A549 (cell line): Measurements from ENCODE around the gene TAGAP. TPM values are rescaled to one million over a fixed set of nuclear protein-coding genes. Genes with fewer than 3 reads are reported as not detected.

ENCODE experiments used
- ATAC-seq, 2 experiments: fragments of 200-7000 bp in 1 of 2; fragments of >200 bp in 1 of 2; cut with Nextera tagmentation in 1 of 2; cut with Tn5 transposase in 1 of 2; 3 replicates each; pipeline versions ENCODE4 v1.8.0 to v1.9.1; 2018 to 2020; ENCODE audit warnings: mild to moderate bottlenecking in 1 of 2, moderate library complexity in 1 of 2
- CTCF ChIA-PET: fragments of 300-600 bp; sonication (Branson Sonifier 250); formaldehyde crosslinking; extraction: SDS; loops from one replicate; lab custom pipeline; 2021; ENCODE audit warnings: antibody characterized with exemption, inconsistent platforms; lab: Yijun Ruan, JAX
- POLR2A ChIA-PET: fragments of 350-600 bp; formaldehyde crosslinking; extraction: SDS; loops from one replicate; lab custom pipeline; 2021; ENCODE audit warnings: antibody characterized with exemption, inconsistent platforms; lab: Yijun Ruan, JAX
- DNase-seq, 2 experiments: peaks; one replicate each; pipeline versions ENCODE4 v3.0.0 to v3.0.0-alpha.2; 2011 to 2016; ENCODE audit warnings: low read depth in 1 of 2, low spot score in 1 of 2
- FAIRE-seq: peaks from 2 replicates; lab custom pipeline; 2011; peaks lifted over from hg19 to GRCh38; lab: Jason Lieb, UNC
- H3K27ac ChIP-seq, 2 experiments: fragments of >200 bp; sonication (Bioruptor Twin); formaldehyde crosslinking; 3 replicates each; pipeline ENCODE4 v1.5.1; 2016 to 2017
- H3K4me1 ChIP-seq: fragments of >200 bp; sonication (Bioruptor Twin); formaldehyde crosslinking; 3 replicates; pipeline ENCODE4 v1.6.1; 2016
- H3K4me2 ChIP-seq: fragments of >200 bp; sonication (Bioruptor Twin); formaldehyde crosslinking; 3 replicates; pipeline ENCODE4 v1.6.1; 2016
- H3K4me3 ChIP-seq: fragments of >200 bp; sonication (Bioruptor Twin); formaldehyde crosslinking; 3 replicates; pipeline ENCODE4 v1.5.1; 2016
- H3K9me3 ChIP-seq: fragments of >200 bp; sonication (Bioruptor Twin); formaldehyde crosslinking; 3 replicates; pipeline ENCODE4 v1.6.1; 2016
- CBX8 ChIP-seq: fragments of 200-600 bp; sonication (generic); IDR thresholded peaks from 2 replicates; pipeline ENCODE4 v1.6.1; 2016
- CEBPB ChIP-seq, 2 experiments: fragments of >200 bp in 1 of 2; sonication (Bioruptor Twin) in 1 of 2; formaldehyde crosslinking in 1 of 2; IDR thresholded peaks; 2 replicates each; pipeline ENCODE4 v1.6.1; 2012 to 2016
- CTCF ChIP-seq: fragments of >200 bp; sonication (Bioruptor Twin); formaldehyde crosslinking; IDR thresholded peaks from 3 replicates; pipeline ENCODE4 v1.5.1; 2016
- EP300 ChIP-seq, 2 experiments: fragments of >200 bp; sonication (Bioruptor Twin); formaldehyde crosslinking; IDR thresholded peaks; 2 replicates in 1 of 2; 3 replicates in 1 of 2; pipeline ENCODE4 v1.6.1; 2016 to 2017
- ESRRA ChIP-seq: fragments of 150-350 bp; IDR thresholded peaks from 2 replicates; pipeline ENCODE4 v1.6.1; 2014; ENCODE audit warnings: mild to moderate bottlenecking, low read length, borderline replicate concordance
- FOXS1 ChIP-seq: fragments of 250-450 bp; sonication (Bioruptor Pico); IDR thresholded peaks from 2 replicates; pipeline ENCODE4 v1.5.0; 2020; ENCODE audit warnings: mild to moderate bottlenecking, moderate library complexity
- GATA3 ChIP-seq: IDR thresholded peaks from 2 replicates; pipeline ENCODE4 v1.6.1; 2012; ENCODE audit warnings: borderline replicate concordance
- HDAC2 ChIP-seq: fragments of 200-600 bp; sonication (generic); IDR thresholded peaks from 2 replicates; pipeline ENCODE4 v1.6.1; 2016
- HES2 ChIP-seq: fragments of >200 bp; sonication (Bioruptor Twin); formaldehyde crosslinking; IDR thresholded peaks from 2 replicates; pipeline ENCODE4 v1.6.1; 2016
- HEYL ChIP-seq: fragments of 250-450 bp; sonication (Bioruptor Pico); IDR thresholded peaks from 2 replicates; pipeline ENCODE4 v1.8.0; 2021; ENCODE audit warnings: mild to moderate bottlenecking, moderate library complexity
- HOXB5 ChIP-seq: fragments of 250-450 bp; sonication (Bioruptor Pico); IDR thresholded peaks from 2 replicates; pipeline ENCODE4 v1.5.0; 2020; ENCODE audit warnings: mild to moderate bottlenecking, moderate library complexity
- JUN ChIP-seq, 2 experiments: fragments of >200 bp; sonication (Bioruptor Twin); formaldehyde crosslinking; IDR thresholded peaks; 2 replicates in 1 of 2; 3 replicates in 1 of 2; pipeline ENCODE4 v1.6.1; 2016 to 2017
- JUNB ChIP-seq: fragments of >200 bp; sonication (Bioruptor Twin); formaldehyde crosslinking; IDR thresholded peaks from 2 replicates; pipeline ENCODE4 v1.6.1; 2016
- KDM1A ChIP-seq: fragments of 200-600 bp; sonication (generic); IDR thresholded peaks from 2 replicates; pipeline ENCODE4 v1.6.1; 2016; ENCODE audit warnings: low read depth, mild to moderate bottlenecking
- KDM5A ChIP-seq: fragments of 200-600 bp; sonication (generic); IDR thresholded peaks from 2 replicates; pipeline ENCODE4 v1.6.1; 2016; ENCODE audit warnings: antibody characterized with exemption, mild to moderate bottlenecking
- MAFK ChIP-seq: fragments of 450-650 bp; IDR thresholded peaks from 2 replicates; pipeline ENCODE4 v1.6.1; 2014; ENCODE audit not compliant: partially characterized antibody
- MAZ ChIP-seq: fragments of 150-350 bp; IDR thresholded peaks from 2 replicates; pipeline ENCODE4 v1.6.1; 2014; ENCODE audit warnings: antibody characterized with exemption, low read depth, low read length, borderline replicate concordance
- MYC ChIP-seq: IDR thresholded peaks from 2 replicates; pipeline ENCODE4 v1.6.1; 2012; ENCODE audit warnings: mild to moderate bottlenecking, inconsistent platforms, low read length, improper control_type of control experiment, borderline replicate concordance
- NFE2L2 ChIP-seq: fragments of 150-350 bp; conservative IDR thresholded peaks from 2 replicates; pipeline ENCODE4 v1.6.1; 2014; ENCODE audit warnings: low read length
- PHF8 ChIP-seq: fragments of 200-600 bp; sonication (generic); IDR thresholded peaks from 2 replicates; pipeline ENCODE4 v1.6.1; 2016; ENCODE audit warnings: low read depth, mild to moderate bottlenecking, antibody characterized with exemption, moderate library complexity, borderline replicate concordance
- POLR2A ChIP-seq: IDR thresholded peaks from 2 replicates; pipeline ENCODE4 v1.6.1; 2012; ENCODE audit warnings: mild to moderate bottlenecking, low read length
- POLR2AphosphoS2 ChIP-seq: conservative IDR thresholded peaks from 2 replicates; pipeline ENCODE4 v1.6.1; 2012; ENCODE audit warnings: low read length, improper control_type of control experiment, inconsistent platforms
- RAD21 ChIP-seq, 2 experiments: fragments of >200 bp in 1 of 2; sonication (Bioruptor Twin) in 1 of 2; formaldehyde crosslinking in 1 of 2; IDR thresholded peaks in 1 of 2; conservative IDR thresholded peaks in 1 of 2; 2 replicates in 1 of 2; 3 replicates in 1 of 2; pipeline ENCODE4 v1.6.1; 2012 to 2018; ENCODE audit warnings: inconsistent platforms in 1 of 2
- RARB ChIP-seq: fragments of 250-450 bp; sonication (Bioruptor Pico); IDR thresholded peaks from 2 replicates; pipeline ENCODE4 v1.8.0; 2021; ENCODE audit warnings: mild to moderate bottlenecking, moderate library complexity
- RFX5 ChIP-seq: fragments of 450-650 bp; IDR thresholded peaks from 2 replicates; pipeline ENCODE4 v1.7.1; 2014; ENCODE audit warnings: antibody characterized with exemption, mild to moderate bottlenecking, moderate library complexity
- SMC3 ChIP-seq: fragments of >200 bp; sonication (Bioruptor Twin); formaldehyde crosslinking; IDR thresholded peaks from 3 replicates; pipeline ENCODE4 v1.6.1; 2018; ENCODE audit warnings: inconsistent platforms
- TFCP2L1 ChIP-seq: fragments of 250-450 bp; sonication (Bioruptor Pico); IDR thresholded peaks from 2 replicates; pipeline ENCODE4 v1.5.0; 2021; ENCODE audit warnings: mild to moderate bottlenecking
- TP53 ChIP-seq: fragments of 250-450 bp; sonication (Bioruptor Pico); IDR thresholded peaks from 2 replicates; pipeline ENCODE4 v1.5.0; 2021; ENCODE audit warnings: mild to moderate bottlenecking, moderate library complexity
- ZSCAN20 ChIP-seq: fragments of 250-450 bp; sonication (Bioruptor Pico); IDR thresholded peaks from 2 replicates; pipeline ENCODE4 v1.8.0; 2022; ENCODE audit warnings: mild to moderate bottlenecking, moderate library complexity
- WGBS: methylation state at CpG from one replicate; pipeline ENCODE4 v1.1.6; 2017; ENCODE audit errors: missing lambda C conversion rate; 5-methylcytosine and 5-hydroxymethylcytosine counted together
- polyA plus RNA-seq, 4 experiments: library from polyadenylated mRNA; depleted of rRNA in 3 of 4; stranded (reverse); fragments of >200 nt; fragmentation: RNase III in 1 of 4; extraction: RNeasy Plus Mini Kit Qiagen cat#74134 plus additional on column Dnase treatment in 1 of 4; gene quantifications; 2 replicates in 3 of 4; 3 replicates in 1 of 4; pipeline ENCODE4 v1.2.3, GENCODE V29; 2011 to 2017
- TF ChIP-seq, protein P1 (sequence below): IDR thresholded peaks from 2 replicates; pipeline ENCODE4 v1.6.1; 2012
- TF ChIP-seq, protein P2 (sequence below): IDR thresholded peaks from 2 replicates; pipeline ENCODE4 v1.6.1; 2012
- TF ChIP-seq, protein P3 (sequence below): fragments of >200 bp; sonication (Bioruptor Twin); formaldehyde crosslinking; IDR thresholded peaks from 3 replicates; pipeline ENCODE4 v1.6.1; 2016

TAGAP gene
- polyA plus RNA-seq, 2 of the 4 experiments (the other 2 are of a cell fraction), result not detected

DNA sequence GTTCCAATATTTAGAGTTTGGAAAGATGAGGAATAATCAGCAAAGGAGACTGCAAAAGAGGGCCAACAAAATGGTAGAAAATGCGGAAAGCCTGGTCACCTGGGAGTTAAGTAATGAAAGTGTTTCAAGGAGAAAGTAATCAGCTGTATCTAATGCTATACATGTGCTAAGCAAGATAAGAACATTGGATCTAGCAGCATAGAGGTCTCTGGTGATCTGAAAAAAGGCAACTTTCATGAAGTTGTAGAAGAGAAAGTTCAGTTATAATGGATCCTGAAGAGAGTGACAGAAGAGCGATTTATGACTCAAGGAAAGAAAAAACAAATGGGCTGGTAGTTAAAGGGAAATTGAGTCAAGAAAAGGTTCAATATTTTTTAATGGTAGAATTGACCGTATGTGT lies 40.2 kb downstream of the TAGAP start (continued):
- TF ChIP-seq CTCF (no peak), CBX8 (no peak), POLR2A (no peak), NFE2L2 (no peak), MYC (no peak), HDAC2 (no peak), FOXS1 (CRISPR knock-in tag) (no peak)
- TF ChIP-seq, all 56 proteins: peak for 0

- no peak for FAIRE-seq
- no peaks in the 10 kb centered on the region for H3K9me3 ChIP-seq
- no peak overlapping the region for H3K4me3 ChIP-seq
- TF ChIP-seq MAFK (no peak), JUNB (no peak), CEBPB (IDR thresholded peaks at IDR 0.05) (no peak), MAZ (no peak), KDM1A (no peak), TP53 (CRISPR knock-in tag) (no peak), RAD21 (conservative IDR thresholded peaks at IDR 0.05 in 1 of 2, IDR thresholded peaks at IDR 0.05 in 1 of 2) (no peak)
- TF ChIP-seq, protein P1, sequence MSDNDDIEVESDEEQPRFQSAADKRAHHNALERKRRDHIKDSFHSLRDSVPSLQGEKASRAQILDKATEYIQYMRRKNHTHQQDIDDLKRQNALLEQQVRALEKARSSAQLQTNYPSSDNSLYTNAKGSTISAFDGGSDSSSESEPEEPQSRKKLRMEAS, result no peak
- 81% methylated on average over 12 of the region's 12 CpGs for WGBS
- POLR2A ChIA-PET, result no interaction called here
- H3K27ac ChIP-seq, result no peak overlapping the region
- H3K4me2 ChIP-seq, result no peak overlapping the region
- peaks cover 13% of the 10 kb centered on the region; the same call in 1 of the 3 replicates for H3K4me1 ChIP-seq
- CTCF ChIA-PET, result interaction anchor here (1.2 to 1.3 kb wide), 2 partner anchors 20 to 102 kb away, joined by 4 to 6 read pairs; no protein-coding TSS in a partner anchor
- ATAC-seq, result no peak
- DNase-seq, result no peak
Observed at GRCh38 chr6:159002432-159003155, 42.2 kb downstream of the TAGAP start.

- WGBS, result 2% methylated on average over 22 of the region's 50 CpGs
- Histone ChIP-seq H3K27ac (peak within 1 kb of the TSS; percentile 96 to 97), H3K4me3 (peak within 1 kb of the TSS; percentile 79), H3K9me3 (no peaks in the 10 kb centered on the region), H3K4me1 (peaks cover 23% of the 10 kb centered on the region), H3K4me2 (peak within 1 kb of the TSS; percentile 88)
- peak; percentile 96 for ATAC-seq
- POLR2A ChIA-PET, result interaction anchor here (0.6 to 1.2 kb wide), 5 partner anchors 40 to 355 kb away, joined by 3 to 6 read pairs (median 3); partner anchors contain the start of gene DYNLT1
- no peak for FAIRE-seq
- DNase-seq, result peak; percentile 83 to 95
- CTCF ChIA-PET, result interaction anchor here (0.7 to 1.3 kb wide), 5 partner anchors 28 to 281 kb away, joined by 3 to 4 read pairs (median 3); no protein-coding TSS in a partner anchor
- TF ChIP-seq MAZ (no peak), EP300 (IDR thresholded peaks at IDR 0.05) (no peak), HDAC2 (no peak), POLR2AphosphoS2 (no peak), KDM5A (no peak), HOXB5 (CRISPR knock-in tag) (0 out of 2 replicates have a peak, but pooled peaks have one; percentile 11), SMC3 (no peak), GATA3 (no peak), ESRRA (0 out of 2 replicates have a peak, but pooled peaks have one; percentile 20), CEBPB (IDR thresholded peaks at IDR 0.05) (no peak), JUN (IDR thresholded peaks at IDR 0.05) (peak; percentile 51 to 78; a peak in 3 of 5 replicates), ZSCAN20 (CRISPR knock-in tag) (no peak), RFX5 (no peak), HES2 (no peak), PHF8 (peak; percentile 91), RARB (CRISPR knock-in tag) (no peak), TFCP2L1 (no peak), HEYL (CRISPR knock-in tag) (no peak)
- TF ChIP-seq, protein P2, sequence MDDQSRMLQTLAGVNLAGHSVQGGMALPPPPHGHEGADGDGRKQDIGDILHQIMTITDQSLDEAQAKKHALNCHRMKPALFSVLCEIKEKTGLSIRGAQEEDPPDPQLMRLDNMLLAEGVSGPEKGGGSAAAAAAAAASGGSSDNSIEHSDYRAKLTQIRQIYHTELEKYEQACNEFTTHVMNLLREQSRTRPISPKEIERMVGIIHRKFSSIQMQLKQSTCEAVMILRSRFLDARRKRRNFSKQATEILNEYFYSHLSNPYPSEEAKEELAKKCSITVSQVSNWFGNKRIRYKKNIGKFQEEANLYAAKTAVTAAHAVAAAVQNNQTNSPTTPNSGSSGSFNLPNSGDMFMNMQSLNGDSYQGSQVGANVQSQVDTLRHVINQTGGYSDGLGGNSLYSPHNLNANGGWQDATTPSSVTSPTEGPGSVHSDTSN, result peak; percentile 32; the same call in 1 of the 2 replicates
- TF ChIP-seq, protein P3, sequence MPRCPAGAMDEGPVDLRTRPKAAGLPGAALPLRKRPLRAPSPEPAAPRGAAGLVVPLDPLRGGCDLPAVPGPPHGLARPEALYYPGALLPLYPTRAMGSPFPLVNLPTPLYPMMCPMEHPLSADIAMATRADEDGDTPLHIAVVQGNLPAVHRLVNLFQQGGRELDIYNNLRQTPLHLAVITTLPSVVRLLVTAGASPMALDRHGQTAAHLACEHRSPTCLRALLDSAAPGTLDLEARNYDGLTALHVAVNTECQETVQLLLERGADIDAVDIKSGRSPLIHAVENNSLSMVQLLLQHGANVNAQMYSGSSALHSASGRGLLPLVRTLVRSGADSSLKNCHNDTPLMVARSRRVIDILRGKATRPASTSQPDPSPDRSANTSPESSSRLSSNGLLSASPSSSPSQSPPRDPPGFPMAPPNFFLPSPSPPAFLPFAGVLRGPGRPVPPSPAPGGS, result peak; percentile 93
Observed at GRCh38 chr6:158999666-159000403, 45.0 kb downstream of the TAGAP start, which contains the start of gene RSPH3. Gene RSPH3, minus strand, starts transcription at chr6:159000202. Its CDS starts 652 bp downstream, at chr6:158999550.
